OCI-LY1 (cell line): Measurements from ENCODE around the gene FTHL17.

Experiments
- EZH2 ChIP-seq: fragments of 200-600 bp; sonication (generic), shearing (Covaris generic); IDR thresholded peaks from 2 replicates; pipeline ENCODE4 v1.8.0; 2017; ENCODE audit warnings: borderline replicate concordance, mixed run types, mild to moderate bottlenecking, antibody characterized with exemption, low read length, moderate library complexity, mixed read lengths
- TF ChIP-seq, protein P1 (sequence below): fragments of 200-600 bp; sonication (generic), shearing (Covaris generic); IDR thresholded peaks from 2 replicates; pipeline ENCODE4 v1.5.1; 2017; ENCODE audit warnings: mild to moderate bottlenecking, antibody characterized with exemption, low read length, moderate library complexity, mixed read lengths

DNA sequence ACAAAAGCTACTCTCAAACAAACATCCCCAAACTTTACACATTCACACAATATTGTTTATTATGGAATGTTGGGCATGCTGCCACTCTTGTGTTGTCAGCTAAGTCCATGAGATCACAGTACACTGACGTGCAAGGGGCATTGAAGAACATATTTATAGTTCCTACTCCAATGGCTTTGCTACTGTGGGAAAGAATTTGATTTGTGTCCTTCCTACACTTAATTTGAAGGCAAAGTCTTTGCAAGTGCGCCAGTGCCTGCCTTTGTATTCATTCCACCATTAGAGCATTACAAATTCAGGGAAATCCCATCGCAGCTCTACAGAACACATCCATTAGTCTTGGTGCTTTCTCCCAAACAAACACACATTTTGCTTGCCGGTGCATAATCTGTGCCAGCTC lies 45.4 kb upstream of the FTHL17 start:
- TF ChIP-seq, protein P1, sequence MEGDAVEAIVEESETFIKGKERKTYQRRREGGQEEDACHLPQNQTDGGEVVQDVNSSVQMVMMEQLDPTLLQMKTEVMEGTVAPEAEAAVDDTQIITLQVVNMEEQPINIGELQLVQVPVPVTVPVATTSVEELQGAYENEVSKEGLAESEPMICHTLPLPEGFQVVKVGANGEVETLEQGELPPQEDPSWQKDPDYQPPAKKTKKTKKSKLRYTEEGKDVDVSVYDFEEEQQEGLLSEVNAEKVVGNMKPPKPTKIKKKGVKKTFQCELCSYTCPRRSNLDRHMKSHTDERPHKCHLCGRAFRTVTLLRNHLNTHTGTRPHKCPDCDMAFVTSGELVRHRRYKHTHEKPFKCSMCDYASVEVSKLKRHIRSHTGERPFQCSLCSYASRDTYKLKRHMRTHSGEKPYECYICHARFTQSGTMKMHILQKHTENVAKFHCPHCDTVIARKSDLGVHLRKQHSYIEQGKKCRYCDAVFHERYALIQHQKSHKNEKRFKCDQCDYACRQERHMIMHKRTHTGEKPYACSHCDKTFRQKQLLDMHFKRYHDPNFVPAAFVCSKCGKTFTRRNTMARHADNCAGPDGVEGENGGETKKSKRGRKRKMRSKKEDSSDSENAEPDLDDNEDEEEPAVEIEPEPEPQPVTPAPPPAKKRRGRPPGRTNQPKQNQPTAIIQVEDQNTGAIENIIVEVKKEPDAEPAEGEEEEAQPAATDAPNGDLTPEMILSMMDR = no peak
- no peak for TF ChIP-seq EZH2
